Measurements from ENCODE around the gene PGM2L1. TPM values are rescaled to one million over a fixed set of nuclear protein-coding genes. Genes with fewer than 3 reads are reported as not detected.

Gene PGM2L1
- total RNA-seq, 1 donor from 2014 or later, result 20.5 TPM

DNA sequence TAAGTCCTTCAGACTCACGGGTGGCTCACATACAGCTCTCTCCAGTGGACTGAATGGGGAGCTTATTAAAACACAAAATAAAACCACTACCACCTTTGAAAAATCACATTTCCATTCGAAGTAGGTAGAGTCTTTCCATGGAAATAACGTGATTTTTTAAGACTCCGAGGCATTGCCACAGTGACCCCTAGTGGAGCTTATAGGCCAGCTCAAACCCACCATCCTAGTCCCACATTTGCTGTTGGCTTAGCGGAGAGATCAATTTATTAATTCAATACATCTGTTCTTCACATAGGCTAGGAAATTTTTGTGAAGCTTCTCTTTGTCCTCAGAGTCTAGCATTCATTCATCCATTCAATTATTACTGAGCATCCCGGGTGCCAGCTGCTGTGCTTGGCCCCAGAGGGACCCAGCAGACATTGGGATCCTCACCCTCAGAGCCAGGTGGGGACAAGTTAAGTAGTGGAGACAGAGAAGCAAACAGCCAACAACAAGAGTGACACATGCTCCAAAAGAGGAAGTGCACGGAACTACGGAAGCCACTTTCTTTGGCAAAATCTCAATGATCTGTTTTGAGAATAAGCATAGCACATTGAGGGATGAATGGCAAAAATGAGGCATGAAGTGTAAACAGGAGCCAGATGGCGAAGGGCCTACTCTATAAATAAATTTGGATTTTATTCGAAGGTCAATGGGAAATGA lies 76.6 kb downstream of the PGM2L1 start:
- no peak overlapping the region for H3K27ac Mint-ChIP-seq
- no peaks in the 10 kb centered on the region for H3K4me1 Mint-ChIP-seq (ENCODE audit: low read depth)
- TF ChIP-seq, protein P1, sequence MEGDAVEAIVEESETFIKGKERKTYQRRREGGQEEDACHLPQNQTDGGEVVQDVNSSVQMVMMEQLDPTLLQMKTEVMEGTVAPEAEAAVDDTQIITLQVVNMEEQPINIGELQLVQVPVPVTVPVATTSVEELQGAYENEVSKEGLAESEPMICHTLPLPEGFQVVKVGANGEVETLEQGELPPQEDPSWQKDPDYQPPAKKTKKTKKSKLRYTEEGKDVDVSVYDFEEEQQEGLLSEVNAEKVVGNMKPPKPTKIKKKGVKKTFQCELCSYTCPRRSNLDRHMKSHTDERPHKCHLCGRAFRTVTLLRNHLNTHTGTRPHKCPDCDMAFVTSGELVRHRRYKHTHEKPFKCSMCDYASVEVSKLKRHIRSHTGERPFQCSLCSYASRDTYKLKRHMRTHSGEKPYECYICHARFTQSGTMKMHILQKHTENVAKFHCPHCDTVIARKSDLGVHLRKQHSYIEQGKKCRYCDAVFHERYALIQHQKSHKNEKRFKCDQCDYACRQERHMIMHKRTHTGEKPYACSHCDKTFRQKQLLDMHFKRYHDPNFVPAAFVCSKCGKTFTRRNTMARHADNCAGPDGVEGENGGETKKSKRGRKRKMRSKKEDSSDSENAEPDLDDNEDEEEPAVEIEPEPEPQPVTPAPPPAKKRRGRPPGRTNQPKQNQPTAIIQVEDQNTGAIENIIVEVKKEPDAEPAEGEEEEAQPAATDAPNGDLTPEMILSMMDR (IDR thresholded peaks at IDR 0.05; ENCODE audit: unreplicated experiment), result peak; percentile 58
- H3K4me3 Mint-ChIP-seq (ENCODE audit: low read depth), result no peak overlapping the region
- no peaks in the 10 kb centered on the region for H3K36me3 Mint-ChIP-seq (ENCODE audit: insufficient read depth)
- peaks cover 2% of the 10 kb centered on the region for H3K27me3 Mint-ChIP-seq
- no peak for DNase-seq (ENCODE audit: low spot score, unreplicated experiment)
- H3K9me3 Mint-ChIP-seq (ENCODE audit: low read depth), result peaks cover 8% of the 10 kb centered on the region

DNA sequence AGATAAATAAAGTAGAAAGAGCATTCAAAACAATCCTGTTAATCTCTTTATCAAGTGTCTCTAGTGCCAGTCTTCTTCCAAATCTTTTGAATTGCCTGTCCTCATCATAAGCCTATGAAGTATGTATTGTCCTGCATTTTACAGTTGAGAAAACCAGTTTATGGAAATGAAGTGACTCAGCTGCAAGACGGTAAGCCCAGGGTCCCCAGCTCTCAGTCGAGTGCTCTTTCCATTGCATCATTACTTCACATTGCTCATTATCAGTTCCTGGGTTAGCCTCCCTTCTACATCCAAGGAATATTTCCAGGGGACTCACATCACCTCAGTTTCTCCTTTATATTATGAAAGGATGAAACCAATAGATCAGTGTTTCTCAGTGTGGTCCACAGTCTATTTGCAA lies 77.7 kb downstream of the PGM2L1 start:
- Mint-ChIP-seq H3K27ac (peak overlapping the region; percentile 56), H3K4me3 (ENCODE audit: low read depth) (no peak overlapping the region), H3K4me1 (ENCODE audit: low read depth) (no peaks in the 10 kb centered on the region), H3K27me3 (peaks cover 2% of the 10 kb centered on the region), H3K36me3 (ENCODE audit: insufficient read depth) (no peaks in the 10 kb centered on the region), H3K9me3 (ENCODE audit: low read depth) (peaks cover 10% of the 10 kb centered on the region)
- no peak for DNase-seq (ENCODE audit: low spot score, unreplicated experiment)
- TF ChIP-seq, protein P1 (IDR thresholded peaks at IDR 0.05; ENCODE audit: unreplicated experiment), result no peak

DNA sequence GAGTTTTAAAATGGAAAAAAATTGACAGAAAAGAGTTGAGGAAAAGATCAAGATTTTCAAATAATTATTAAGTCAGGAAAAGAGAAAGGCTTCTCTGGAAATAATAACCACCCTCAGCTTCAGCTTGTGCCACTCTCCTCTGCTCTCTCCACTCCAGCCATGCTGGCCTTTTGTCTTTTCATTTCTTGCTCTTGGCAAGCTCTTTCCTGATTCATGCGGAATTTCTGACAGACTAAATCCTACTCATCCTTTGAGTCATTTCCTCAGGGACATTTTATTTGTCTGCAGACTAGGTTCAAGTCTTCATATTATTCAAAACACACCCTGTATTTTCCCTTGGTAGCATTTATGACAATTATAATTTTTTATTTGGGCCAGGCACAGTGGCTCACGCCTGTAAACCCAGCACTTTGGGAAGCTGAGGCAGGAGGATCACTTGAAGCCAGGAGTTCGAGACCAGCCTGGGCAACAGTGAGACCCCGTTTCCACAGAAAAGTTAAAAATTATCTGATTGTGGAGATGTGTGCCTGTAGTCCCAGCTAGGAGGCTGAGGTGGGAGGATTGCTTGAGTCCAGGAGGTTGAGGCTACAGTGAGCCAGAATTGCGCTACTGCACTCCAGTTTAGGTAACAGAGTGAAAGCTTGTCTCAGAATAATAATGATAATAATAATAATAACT lies 79.0 kb downstream of the PGM2L1 start:
- Mint-ChIP-seq H3K9me3 (ENCODE audit: low read depth) (peaks cover 13% of the 10 kb centered on the region), H3K27ac (no peak overlapping the region), H3K36me3 (ENCODE audit: insufficient read depth) (no peaks in the 10 kb centered on the region), H3K4me1 (ENCODE audit: low read depth) (no peaks in the 10 kb centered on the region), H3K4me3 (ENCODE audit: low read depth) (no peak overlapping the region), H3K27me3 (peaks cover 2% of the 10 kb centered on the region)
- DNase-seq (ENCODE audit: low spot score, unreplicated experiment), result no peak
- TF ChIP-seq, protein P1 (IDR thresholded peaks at IDR 0.05; ENCODE audit: unreplicated experiment), result no peak

DNA sequence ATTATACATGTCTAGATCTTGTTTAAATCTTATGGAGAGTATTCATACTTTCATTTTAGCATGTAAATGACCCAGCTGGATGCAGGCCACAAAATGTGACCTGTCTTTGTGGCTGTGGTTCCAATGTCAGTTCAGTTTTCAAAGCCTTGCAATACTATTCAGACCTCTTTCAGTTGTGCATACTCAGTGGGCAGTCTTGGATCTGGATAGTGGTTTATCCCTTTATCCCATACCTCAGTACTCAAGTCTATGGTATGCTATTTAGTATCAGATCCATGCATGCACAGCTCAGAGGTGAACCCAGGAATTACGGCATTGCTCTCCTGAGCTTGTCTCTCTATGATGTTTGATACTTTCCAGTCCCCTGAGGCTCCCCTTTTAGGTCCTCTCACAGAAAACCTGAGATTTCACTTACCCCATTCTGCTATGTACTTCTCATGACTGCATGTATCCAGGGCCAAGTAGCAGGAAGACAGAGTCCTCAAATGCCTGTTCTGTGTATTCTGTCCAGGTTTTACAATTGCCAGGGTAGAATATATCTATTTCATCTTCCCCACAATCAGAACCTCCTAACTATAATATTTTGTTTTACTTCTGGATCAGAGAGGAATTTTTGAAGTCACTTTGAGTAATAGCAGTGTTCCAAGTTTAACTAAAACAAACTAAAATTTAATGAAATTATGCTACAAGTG lies 79.8 kb downstream of the PGM2L1 start:
- Mint-ChIP-seq H3K4me1 (ENCODE audit: low read depth) (no peaks in the 10 kb centered on the region), H3K36me3 (ENCODE audit: insufficient read depth) (no peaks in the 10 kb centered on the region), H3K9me3 (ENCODE audit: low read depth) (peaks cover 13% of the 10 kb centered on the region), H3K27ac (no peak overlapping the region), H3K27me3 (peaks cover 6% of the 10 kb centered on the region), H3K4me3 (ENCODE audit: low read depth) (no peak overlapping the region)
- TF ChIP-seq, protein P1 (IDR thresholded peaks at IDR 0.05; ENCODE audit: unreplicated experiment), result no peak
- DNase-seq (ENCODE audit: low spot score, unreplicated experiment), result no peak

DNA sequence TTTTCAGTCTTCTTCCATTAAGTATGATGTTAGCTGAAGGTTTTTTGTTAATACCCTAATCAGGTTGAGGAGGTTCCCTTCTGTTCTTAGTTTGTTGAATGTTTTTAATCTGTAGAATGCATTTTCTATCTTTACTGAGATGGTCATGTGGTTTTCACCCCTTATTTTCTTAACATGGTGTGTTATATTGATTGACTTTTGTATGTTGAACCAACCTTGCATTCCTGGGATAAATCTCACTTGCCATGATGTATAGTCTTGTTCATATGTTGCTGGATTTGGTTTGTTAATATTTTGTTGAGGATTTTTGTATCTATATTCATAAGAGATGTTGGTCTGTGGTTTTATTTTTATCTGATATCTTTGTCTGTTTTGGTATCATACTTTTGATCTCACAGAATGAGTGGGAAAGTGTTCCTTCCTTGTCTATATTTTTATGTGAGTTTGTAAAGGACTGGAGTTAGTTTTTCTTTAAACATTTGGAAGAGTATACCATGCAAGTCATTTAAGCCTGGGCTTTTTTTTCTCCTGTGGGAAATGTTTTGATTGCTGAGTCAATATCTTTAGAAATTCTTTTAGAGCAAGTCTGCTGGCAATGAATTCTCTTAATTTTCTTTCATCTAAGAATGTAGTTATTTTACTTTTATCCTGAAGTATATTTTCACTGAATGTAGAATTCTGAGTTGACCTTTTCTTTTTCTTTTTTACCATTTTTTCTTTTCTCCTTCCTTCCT lies 81.3 kb downstream of the PGM2L1 start:
- Mint-ChIP-seq H3K27ac (no peak overlapping the region), H3K9me3 (ENCODE audit: low read depth) (peaks cover 13% of the 10 kb centered on the region), H3K36me3 (ENCODE audit: insufficient read depth) (no peaks in the 10 kb centered on the region), H3K4me1 (ENCODE audit: low read depth) (no peaks in the 10 kb centered on the region), H3K27me3 (peaks cover 17% of the 10 kb centered on the region), H3K4me3 (ENCODE audit: low read depth) (no peak overlapping the region)
- TF ChIP-seq, protein P1 (IDR thresholded peaks at IDR 0.05; ENCODE audit: unreplicated experiment), result no peak
- DNase-seq (ENCODE audit: low spot score, unreplicated experiment), result no peak

Data from progenitor cell of endocrine pancreas (in vitro differentiated cells).